B cell (primary cell): ENCODE data around the gene EGFR. TPM values are rescaled to one million over a fixed set of nuclear protein-coding genes. Genes with fewer than 3 reads are reported as not detected.

Source experiments
- ATAC-seq: fragments of 200-7000 bp; cut with Tn5 transposase; one replicate; pipeline ENCODE4 v1.10.0; 2021; ENCODE audit warnings: low read depth, mild to moderate bottlenecking, moderate number of reproducible peaks, moderate library complexity
- CTCF ChIA-PET: fragments of 350-600 bp; sonication (Branson Sonifier 250); formaldehyde crosslinking; loops from one replicate; lab custom pipeline; 2021; ENCODE audit warnings: antibody characterized with exemption, inconsistent platforms; lab: Charles Lee
- POLR2A ChIA-PET: fragments of 350-600 bp; sonication (Branson Sonifier 250); formaldehyde crosslinking; loops from one replicate; lab custom pipeline; 2021; ENCODE audit warnings: antibody characterized with exemption; lab: Charles Lee
- DNase-seq: peaks from one replicate; pipeline ENCODE4 v3.0.0; 2013
- H2AFZ ChIP-seq: 2 replicates; pipeline ENCODE4 v1.6.1; 2012; ENCODE audit warnings: mild to moderate bottlenecking, low read depth, low read length; ENCODE audit not compliant: insufficient read depth, poor library complexity, severe bottlenecking
- H3K27ac ChIP-seq, 2 donors: 1 replicate in 1 of 2; 2 replicates in 1 of 2; pipeline ENCODE4 v1.5.1; 2012 to 2013; ENCODE audit warnings: low read length in 2 of 2, mild to moderate bottlenecking in 2 of 2, moderate library complexity in 1 of 2
- H3K27me3 ChIP-seq, 4 experiments: fragments of 200-600 bp in 1 of 4; sonication (generic) in 1 of 4; replicated peaks in 1 of 4; 1 replicate in 2 of 4; 2 replicates in 2 of 4; pipeline versions ENCODE4 v1.6.1 to v1.7.0; 2013 to 2016; ENCODE audit warnings: low read length in 3 of 4, mild to moderate bottlenecking in 2 of 4, mixed read lengths in 1 of 4, moderate library complexity in 1 of 4; ENCODE audit not compliant: insufficient read depth in 4 of 4, control insufficient read depth in 3 of 4; ENCODE audit errors: control extremely low read depth in 1 of 4
- H3K36me3 ChIP-seq, 2 experiments: replicated peaks in 1 of 2; 1 replicate in 1 of 2; 2 replicates in 1 of 2; pipeline versions ENCODE4 v1.6.1 to v1.7.1; 2013; ENCODE audit warnings: low read length in 1 of 2; ENCODE audit not compliant: insufficient read depth in 2 of 2, control insufficient read depth in 1 of 2; ENCODE audit errors: control extremely low read depth in 1 of 2, extremely low read depth in 1 of 2
- H3K4me1 ChIP-seq, 2 donors: fragments of 200-600 bp in 1 of 2; sonication (generic) in 1 of 2; 1 replicate in 1 of 2; 2 replicates in 1 of 2; pipeline versions ENCODE4 v1.5.1 to v1.6.1; 2013 to 2017; ENCODE audit warnings: low read length in 2 of 2; ENCODE audit not compliant: control insufficient read depth in 2 of 2, insufficient read depth in 2 of 2
- H3K4me2 ChIP-seq: replicated peaks from 2 replicates; pipeline ENCODE3; 2012; ENCODE audit warnings: mild to moderate bottlenecking, low read depth, low read length; ENCODE audit not compliant: poor library complexity, severe bottlenecking
- H3K4me3 ChIP-seq, 5 experiments: fragments of 200-600 bp in 1 of 5; sonication (generic) in 1 of 5; 1 replicate in 3 of 5; 2 replicates in 2 of 5; pipeline versions ENCODE4 v1.5.1 to v1.7.0; 2011 to 2016; ENCODE audit warnings: low read length in 4 of 5, mild to moderate bottlenecking in 4 of 5, low read depth in 2 of 5, control low read depth in 1 of 5, moderate library complexity in 1 of 5; ENCODE audit not compliant: insufficient read depth in 1 of 5; ENCODE audit errors: control extremely low read depth in 1 of 5, extremely low read depth in 1 of 5
- H3K79me2 ChIP-seq: fragments of 200-600 bp; sonication (generic); one replicate; pipeline ENCODE4 v1.6.0; 2016; ENCODE audit warnings: low read length; ENCODE audit not compliant: control insufficient read depth, insufficient read depth
- H3K9ac ChIP-seq: fragments of 200-600 bp; sonication (generic); 2 replicates; pipeline ENCODE4 v1.6.1; 2017; ENCODE audit warnings: mild to moderate bottlenecking, low read length, moderate library complexity
- H3K9me3 ChIP-seq, 3 donors: one replicate each; pipeline versions ENCODE4 v1.6.1 to v1.7.1; 2013; ENCODE audit warnings: low read length in 2 of 3; ENCODE audit not compliant: control insufficient read depth in 2 of 3, insufficient read depth in 1 of 3; ENCODE audit errors: control extremely low read depth in 1 of 3
- H4K20me1 ChIP-seq: 2 replicates; pipeline ENCODE4 v1.6.0; 2012; ENCODE audit warnings: mild to moderate bottlenecking, low read length; ENCODE audit not compliant: insufficient read depth, control insufficient read depth, poor library complexity, severe bottlenecking
- H3K27ac Mint-ChIP-seq: one replicate; pipeline ENCODE4 v1.8.0; 2021; ENCODE audit warnings: mixed read lengths
- H3K27me3 Mint-ChIP-seq: one replicate; pipeline ENCODE4 v1.8.0; 2021; ENCODE audit warnings: mixed read lengths
- H3K4me1 Mint-ChIP-seq: one replicate; pipeline ENCODE4 v1.8.0; 2021; ENCODE audit warnings: mixed read lengths
- H3K4me3 Mint-ChIP-seq: one replicate; pipeline ENCODE4 v1.8.0; 2021; ENCODE audit warnings: mixed read lengths
- H3K9me3 Mint-ChIP-seq: one replicate; pipeline ENCODE4 v1.8.0; 2022; ENCODE audit warnings: mixed read lengths; ENCODE audit not compliant: insufficient read depth
- CTCF ChIP-seq: fragments of 200-600 bp; IDR thresholded peaks from one replicate; pipeline ENCODE4 v1.8.0; 2022; ENCODE audit warnings: antibody characterized with exemption, mild to moderate bottlenecking
- EZH2 ChIP-seq: IDR thresholded peaks from 2 replicates; pipeline ENCODE4 v1.6.1; 2012; ENCODE audit warnings: borderline replicate concordance, low read depth, mild to moderate bottlenecking, moderate library complexity, low read length; ENCODE audit not compliant: insufficient read depth, poor library complexity, severe bottlenecking
- WGBS: methylation state at CpG from one replicate; pipeline ENCODE4 v1.1.5; 2013; ENCODE audit warnings: missing lambda C conversion rate; ENCODE audit not compliant: insufficient coverage; 5-methylcytosine and 5-hydroxymethylcytosine counted together
- intact Hi-C: fragments of 100-400 bp; cut with micrococcal nuclease; formaldehyde crosslinking; loops from one replicate; pipeline ENCODE4 v1.10.0; 2022
- polyA plus RNA-seq: library from polyadenylated mRNA; depleted of rRNA; stranded (reverse); fragments of >200 nt; gene quantifications from 2 replicates; pipeline ENCODE4 v1.2.3, GENCODE V29; 2012
- total RNA-seq, 2 donors: library from RNA; stranded (reverse); fragments of 120-200 nt in 1 of 2; gene quantifications; 1 replicate in 1 of 2; 2 replicates in 1 of 2; pipeline versions ENCODE4 v1.2.3 to v1.2.4, GENCODE V29; 2013 to 2022

EGFR gene
- total and polyA plus RNA-seq, 2 donors (not counting 1 experiment from before 2014, with no cell fraction given): not detected

DNA sequence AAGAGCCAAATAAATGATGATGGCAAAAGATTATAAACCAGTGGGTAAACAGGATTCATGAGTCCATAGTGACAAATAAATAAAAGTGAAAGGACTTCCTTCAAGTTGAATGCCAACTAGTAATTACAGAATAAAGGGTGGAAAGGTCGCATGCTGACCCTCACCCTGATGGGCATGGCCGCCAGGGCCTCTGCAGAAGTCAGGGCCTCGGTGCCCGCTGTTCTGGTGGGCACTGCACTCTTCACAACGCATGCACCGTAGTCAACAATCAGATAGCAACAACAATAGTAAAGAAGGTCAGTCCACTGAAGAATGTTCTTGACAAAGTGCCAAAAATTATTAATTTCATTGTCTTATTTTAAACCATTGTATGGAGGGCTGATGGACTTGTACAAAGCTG, 223.1 kb downstream of the EGFR start:
- H3K4me2 ChIP-seq: no peak overlapping the region
- Mint-ChIP-seq H3K9me3 (no peaks in the 10 kb centered on the region), H3K27ac (no peak overlapping the region), H3K27me3 (peaks cover 7% of the 10 kb centered on the region), H3K4me3 (no peak overlapping the region), H3K4me1 (no peaks in the 10 kb centered on the region)
- no peaks in the 10 kb centered on the region for H4K20me1 ChIP-seq
- H3K9ac ChIP-seq: no peak overlapping the region
- POLR2A ChIA-PET: no interaction called here
- DNase-seq (no peak), ATAC-seq (no peak)
- WGBS: no CpG with 5 or more reads among the region's 6 CpGs
- CTCF ChIA-PET: interaction anchor here (1.4 kb wide), 1 partner anchor 13 kb away, joined by 5 read pairs; no protein-coding TSS in a partner anchor
- intact Hi-C loops: no loop called here
- H3K36me3 ChIP-seq: no peaks in the 10 kb centered on the region
- no peak overlapping the region for H3K27ac ChIP-seq
- no peaks in the 10 kb centered on the region for H3K4me1 ChIP-seq
- H3K9me3 ChIP-seq: peaks cover 0 to 3% (median 0%) of the 10 kb centered on the region in 3 donors
- H3K4me3 ChIP-seq: no peak overlapping the region
- no peaks in the 10 kb centered on the region for H3K27me3 ChIP-seq
- TF ChIP-seq CTCF: no peak
- TF ChIP-seq EZH2: no peak
- no peaks in the 10 kb centered on the region for H3K79me2 ChIP-seq
- no peak overlapping the region for H2AFZ ChIP-seq

- TF ChIP-seq EZH2 (no peak), CTCF (no peak)
- H3K4me1 Mint-ChIP-seq: no peaks in the 10 kb centered on the region
These were observed 223.8 kb downstream of the EGFR start for GRCh38 chr7:55242613-55243012.

More at GRCh38 chr7:55242613-55243012, 223.8 kb downstream of the EGFR start:
- Histone ChIP-seq H2AFZ (no peak overlapping the region), H3K9ac (no peak overlapping the region), H3K4me2 (no peak overlapping the region), H3K79me2 (no peaks in the 10 kb centered on the region), H3K27me3 (no peaks in the 10 kb centered on the region), H4K20me1 (no peaks in the 10 kb centered on the region), H3K27ac (no peak overlapping the region), H3K36me3 (no peaks in the 10 kb centered on the region), H3K9me3 (peaks cover 0 to 3% (median 0%) of the 10 kb centered on the region in 3 donors), H3K4me3 (no peak overlapping the region), H3K4me1 (no peaks in the 10 kb centered on the region)
- no peak overlapping the region for H3K27ac Mint-ChIP-seq
- intact Hi-C loops: no loop called here
- ATAC-seq (no peak), DNase-seq (no peak)
- 43% methylated on average over 1 of the region's 2 CpGs for WGBS
- no peaks in the 10 kb centered on the region for H3K9me3 Mint-ChIP-seq
- H3K4me3 Mint-ChIP-seq: no peak overlapping the region
- POLR2A ChIA-PET: no interaction called here
- peaks cover 4% of the 10 kb centered on the region for H3K27me3 Mint-ChIP-seq
- CTCF ChIA-PET: interaction anchor here (0.6 to 1.4 kb wide), 2 partner anchors 13 to 173 kb away, joined by 3 to 5 read pairs; no protein-coding TSS in a partner anchor
